ENCODE measurements around the gene AMMECR1. TPM values are rescaled to one million over a fixed set of nuclear protein-coding genes. Genes with fewer than 3 reads are reported as not detected.

Gene AMMECR1
- total RNA-seq, 2 experiments from 2014 or later = 7.6 to 8.4 TPM

DNA sequence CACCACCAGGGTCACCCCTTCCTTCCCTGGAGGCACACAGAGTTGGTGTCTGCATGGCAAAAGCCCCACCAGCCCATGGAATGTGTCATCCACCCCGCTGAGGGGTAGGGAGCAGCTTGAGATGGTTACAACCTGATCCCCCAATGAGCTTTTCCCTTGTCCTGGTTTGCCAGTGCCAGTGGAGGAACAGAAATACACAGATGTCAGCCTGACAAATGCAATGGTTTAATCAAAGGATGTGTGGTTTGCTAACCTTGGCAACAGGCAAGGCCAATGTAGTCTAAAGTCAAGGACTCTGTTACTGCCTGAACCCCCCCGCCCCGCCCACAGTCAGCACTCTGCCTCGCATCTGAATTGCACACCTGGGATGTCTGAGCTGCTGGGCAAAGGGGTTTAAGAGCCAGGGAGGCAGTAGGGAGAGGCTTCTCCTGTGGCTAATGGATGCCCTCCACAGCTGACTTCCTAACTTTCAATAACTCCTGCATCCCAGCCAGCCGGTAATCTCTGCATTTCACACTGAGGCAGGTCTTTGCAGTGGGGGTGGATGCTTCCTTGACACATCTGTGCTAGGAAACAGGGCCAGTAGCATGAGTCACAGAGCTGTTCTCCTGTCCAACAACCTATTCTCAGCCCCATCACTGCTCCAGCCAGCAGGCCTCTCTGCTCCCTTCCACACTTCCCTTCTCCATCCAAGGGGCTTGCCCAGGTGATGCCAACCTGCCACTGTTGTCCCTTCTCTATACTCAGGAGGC lies 137.5 kb downstream of the AMMECR1 start:
- Mint-ChIP-seq H3K4me3 (no peak overlapping the region), H3K4me1 (ENCODE audit: low read depth) (peaks cover 15% of the 10 kb centered on the region), H3K9me3 (no peaks in the 10 kb centered on the region), H3K27me3 (no peaks in the 10 kb centered on the region), H3K27ac (no peak overlapping the region), H3K36me3 (ENCODE audit: low read depth) (peaks cover 10% of the 10 kb centered on the region)
- intact Hi-C loops (cut with micrococcal nuclease) = no loop called here
- ATAC-seq (no peak), DNase-seq (no peak)
- CTCF ChIA-PET = no interaction called here
- POLR2A ChIA-PET = no interaction called here
- TF ChIP-seq, protein P1, sequence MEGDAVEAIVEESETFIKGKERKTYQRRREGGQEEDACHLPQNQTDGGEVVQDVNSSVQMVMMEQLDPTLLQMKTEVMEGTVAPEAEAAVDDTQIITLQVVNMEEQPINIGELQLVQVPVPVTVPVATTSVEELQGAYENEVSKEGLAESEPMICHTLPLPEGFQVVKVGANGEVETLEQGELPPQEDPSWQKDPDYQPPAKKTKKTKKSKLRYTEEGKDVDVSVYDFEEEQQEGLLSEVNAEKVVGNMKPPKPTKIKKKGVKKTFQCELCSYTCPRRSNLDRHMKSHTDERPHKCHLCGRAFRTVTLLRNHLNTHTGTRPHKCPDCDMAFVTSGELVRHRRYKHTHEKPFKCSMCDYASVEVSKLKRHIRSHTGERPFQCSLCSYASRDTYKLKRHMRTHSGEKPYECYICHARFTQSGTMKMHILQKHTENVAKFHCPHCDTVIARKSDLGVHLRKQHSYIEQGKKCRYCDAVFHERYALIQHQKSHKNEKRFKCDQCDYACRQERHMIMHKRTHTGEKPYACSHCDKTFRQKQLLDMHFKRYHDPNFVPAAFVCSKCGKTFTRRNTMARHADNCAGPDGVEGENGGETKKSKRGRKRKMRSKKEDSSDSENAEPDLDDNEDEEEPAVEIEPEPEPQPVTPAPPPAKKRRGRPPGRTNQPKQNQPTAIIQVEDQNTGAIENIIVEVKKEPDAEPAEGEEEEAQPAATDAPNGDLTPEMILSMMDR (IDR thresholded peaks at IDR 0.05) = no peak

DNA sequence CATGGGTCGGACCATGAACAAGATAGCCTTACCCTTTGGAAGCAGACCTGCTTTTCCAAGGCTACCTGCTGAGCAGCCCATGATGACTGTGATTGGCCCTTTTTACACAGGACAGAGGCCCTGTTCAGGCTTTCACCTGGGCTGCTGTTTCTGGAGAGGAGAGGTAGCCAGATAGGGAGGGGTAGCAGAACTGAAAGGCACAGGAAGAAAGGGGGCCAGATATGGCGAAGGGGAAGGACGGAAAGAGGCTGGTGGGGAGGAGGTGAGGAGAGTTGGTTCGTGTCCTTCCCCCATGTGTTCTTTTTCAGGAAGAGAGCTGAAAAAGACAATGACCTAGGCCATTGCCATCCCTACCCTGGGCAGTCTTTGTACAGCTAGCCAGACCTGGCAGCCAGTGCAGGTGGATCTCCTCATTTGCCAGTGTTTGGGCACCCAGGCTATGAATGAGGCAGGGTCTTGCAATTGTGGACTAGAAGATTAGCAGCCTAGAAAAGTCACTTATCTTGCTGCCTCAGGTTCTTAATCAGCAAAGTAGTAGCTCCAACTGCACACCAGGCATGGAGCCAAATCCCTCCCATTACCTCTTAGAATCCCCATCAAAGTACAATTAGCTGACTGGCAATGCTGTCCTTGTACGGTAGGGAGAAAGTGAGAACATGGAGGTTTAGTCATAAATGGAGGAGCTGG lies 139.6 kb downstream of the AMMECR1 start:
- TF ChIP-seq, protein P1 (IDR thresholded peaks at IDR 0.05) = no peak
- peaks cover 6% of the 10 kb centered on the region for H3K36me3 Mint-ChIP-seq (ENCODE audit: low read depth)
- ChIA-PET CTCF (interaction anchor here (0.9 to 1.4 kb wide), 3 partner anchors 10 to 32 kb away, joined by 3 to 4 read pairs (median 3); no protein-coding TSS in a partner anchor), POLR2A (no interaction called here)
- no peak overlapping the region for H3K27ac Mint-ChIP-seq
- H3K9me3 Mint-ChIP-seq = no peaks in the 10 kb centered on the region
- H3K27me3 Mint-ChIP-seq = no peaks in the 10 kb centered on the region
- H3K4me1 Mint-ChIP-seq (ENCODE audit: low read depth) = peaks cover 12% of the 10 kb centered on the region
- DNase-seq = no peak
- intact Hi-C loops (cut with micrococcal nuclease) = no loop called here
- ATAC-seq = no peak
- no peak overlapping the region for H3K4me3 Mint-ChIP-seq

DNA sequence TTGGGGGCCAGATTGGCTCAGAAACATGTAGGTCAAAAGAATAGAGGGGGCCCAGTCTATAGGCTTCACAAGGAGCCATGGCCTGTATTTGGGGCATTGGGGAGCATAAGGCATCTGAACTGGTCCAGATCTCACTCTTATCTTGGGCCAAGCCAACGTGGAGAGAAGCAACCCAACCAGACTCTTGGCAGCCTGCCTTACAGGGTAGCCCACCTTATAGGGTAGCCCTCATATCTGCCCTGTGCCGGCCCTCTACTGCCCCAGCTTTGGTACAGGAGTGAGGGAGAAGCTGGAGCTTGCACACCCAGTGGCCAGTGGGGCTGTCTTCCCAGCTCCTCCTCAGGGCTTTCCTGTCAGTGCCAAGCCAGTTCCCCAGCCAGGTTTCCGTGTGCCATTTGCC lies 142.2 kb downstream of the AMMECR1 start:
- POLR2A ChIA-PET = no interaction called here
- H3K36me3 Mint-ChIP-seq (ENCODE audit: low read depth) = no peaks in the 10 kb centered on the region
- peaks cover 3% of the 10 kb centered on the region for H3K4me1 Mint-ChIP-seq (ENCODE audit: low read depth)
- no peak for DNase-seq
- CTCF ChIA-PET = interaction anchor here (0.6 kb wide), 1 partner anchor 47 kb away, joined by 3 read pairs; no protein-coding TSS in a partner anchor
- H3K27me3 Mint-ChIP-seq = no peaks in the 10 kb centered on the region
- H3K27ac Mint-ChIP-seq = no peak overlapping the region
- no peak for ATAC-seq
- TF ChIP-seq, protein P1 (IDR thresholded peaks at IDR 0.05) = no peak
- no peak overlapping the region for H3K4me3 Mint-ChIP-seq
- intact Hi-C loops (cut with micrococcal nuclease) = no loop called here
- no peaks in the 10 kb centered on the region for H3K9me3 Mint-ChIP-seq

DNA sequence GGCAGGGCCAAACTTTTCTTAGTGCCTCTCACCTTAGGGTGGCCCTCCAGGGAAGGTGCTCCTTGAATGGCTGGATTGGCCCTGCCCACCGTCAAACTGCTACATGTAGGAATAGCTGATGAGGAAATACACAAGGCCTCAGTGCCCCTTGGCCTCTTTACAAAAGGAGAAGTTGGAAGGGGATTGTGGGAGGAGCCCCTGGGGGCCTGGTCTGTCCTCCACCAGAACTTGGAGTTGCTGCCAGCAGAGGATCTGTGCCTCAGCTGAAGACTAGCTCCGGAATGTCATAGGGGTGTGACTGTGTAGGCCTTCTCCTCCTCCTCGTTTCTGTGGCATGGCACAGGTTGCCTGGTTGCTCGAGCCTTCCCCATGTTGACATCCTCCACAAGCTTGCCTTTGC lies 142.7 kb downstream of the AMMECR1 start:
- no peaks in the 10 kb centered on the region for H3K36me3 Mint-ChIP-seq (ENCODE audit: low read depth)

More for the DNA sequence above, 142.7 kb downstream of the AMMECR1 start:
- ATAC-seq (no peak), DNase-seq (no peak)
- intact Hi-C loops (cut with micrococcal nuclease) = no loop called here
- peaks cover 3% of the 10 kb centered on the region for H3K4me1 Mint-ChIP-seq (ENCODE audit: low read depth)
- POLR2A ChIA-PET = no interaction called here
- no peak overlapping the region for H3K27ac Mint-ChIP-seq
- no peaks in the 10 kb centered on the region for H3K27me3 Mint-ChIP-seq
- CTCF ChIA-PET = interaction anchor here (0.6 to 0.7 kb wide), 3 partner anchors 48 to 234 kb away, joined by 3 read pairs; no protein-coding TSS in a partner anchor
- no peak overlapping the region for H3K4me3 Mint-ChIP-seq
- TF ChIP-seq, protein P1 (IDR thresholded peaks at IDR 0.05) = no peak
- no peaks in the 10 kb centered on the region for H3K9me3 Mint-ChIP-seq
